Type B pancreatic cell (in vitro differentiated cells): ENCODE data around the gene CREG2. TPM values are rescaled to one million over a fixed set of nuclear protein-coding genes. Genes with fewer than 3 reads are reported as not detected.

Source experiments
- DNase-seq: peaks from one replicate; pipeline ENCODE4 v3.0.0; 2021; ENCODE audit warnings: mixed read lengths; ENCODE audit not compliant: unreplicated experiment; ENCODE audit errors: extremely low spot score
- H3K27ac Mint-ChIP-seq: 2 replicates; pipeline ENCODE4 v1.8.0; 2021; ENCODE audit warnings: mild to moderate bottlenecking, mixed read lengths
- H3K27me3 Mint-ChIP-seq: 2 replicates; pipeline ENCODE4 v1.8.0; 2021; ENCODE audit warnings: mixed read lengths
- H3K36me3 Mint-ChIP-seq: 2 replicates; pipeline ENCODE4 v1.8.0; 2021; ENCODE audit warnings: mixed read lengths
- H3K4me1 Mint-ChIP-seq: one replicate; pipeline ENCODE4 v1.8.0; 2021; ENCODE audit warnings: mixed read lengths; ENCODE audit not compliant: unreplicated experiment
- H3K4me3 Mint-ChIP-seq: 2 replicates; pipeline ENCODE4 v1.8.0; 2021; ENCODE audit warnings: mild to moderate bottlenecking, mixed read lengths
- H3K9me3 Mint-ChIP-seq: 2 replicates; pipeline ENCODE4 v1.8.0; 2021; ENCODE audit warnings: mixed read lengths
- total RNA-seq: library from RNA; stranded (reverse); gene quantifications from 2 replicates; pipeline ENCODE4 v1.2.1, GENCODE V29; 2021; ENCODE audit warnings: low replicate concordance
- TF ChIP-seq, protein P1 (sequence below): fragments of 200-600 bp; sonication (generic); conservative IDR thresholded peaks from 2 replicates; pipeline ENCODE4 v1.5.0; 2021; ENCODE audit warnings: antibody characterized with exemption, mild to moderate bottlenecking

Gene CREG2
- total RNA-seq, 1 donor from 2014 or later: 1.9 TPM

DNA sequence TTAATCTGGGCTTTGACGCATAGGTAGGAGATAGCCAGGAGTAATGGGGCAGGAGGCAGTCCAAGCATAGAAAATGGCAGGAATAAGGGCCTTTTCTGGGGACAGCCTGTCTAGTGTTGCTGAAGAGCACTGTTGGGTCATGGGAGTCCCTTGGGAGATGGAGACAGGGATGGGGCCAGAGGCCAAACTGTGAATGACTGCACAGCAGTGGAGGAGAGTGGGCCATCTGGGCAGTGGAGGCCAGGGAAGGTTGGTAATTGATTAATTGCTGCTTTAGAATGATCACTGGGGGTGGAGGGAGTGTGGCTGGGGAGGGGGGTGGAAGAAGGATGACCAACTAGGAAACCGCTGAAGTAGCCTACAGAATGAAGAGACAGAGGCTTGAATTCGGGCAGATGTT, 28.6 kb upstream of the CREG2 start:
- DNase-seq: no peak
- Mint-ChIP-seq H3K27ac (no peak overlapping the region), H3K27me3 (peaks cover 56% of the 10 kb centered on the region), H3K4me3 (no peak overlapping the region), H3K4me1 (peaks cover 7% of the 10 kb centered on the region), H3K9me3 (peaks cover 8% of the 10 kb centered on the region), H3K36me3 (no peaks in the 10 kb centered on the region)
- TF ChIP-seq, protein P1, sequence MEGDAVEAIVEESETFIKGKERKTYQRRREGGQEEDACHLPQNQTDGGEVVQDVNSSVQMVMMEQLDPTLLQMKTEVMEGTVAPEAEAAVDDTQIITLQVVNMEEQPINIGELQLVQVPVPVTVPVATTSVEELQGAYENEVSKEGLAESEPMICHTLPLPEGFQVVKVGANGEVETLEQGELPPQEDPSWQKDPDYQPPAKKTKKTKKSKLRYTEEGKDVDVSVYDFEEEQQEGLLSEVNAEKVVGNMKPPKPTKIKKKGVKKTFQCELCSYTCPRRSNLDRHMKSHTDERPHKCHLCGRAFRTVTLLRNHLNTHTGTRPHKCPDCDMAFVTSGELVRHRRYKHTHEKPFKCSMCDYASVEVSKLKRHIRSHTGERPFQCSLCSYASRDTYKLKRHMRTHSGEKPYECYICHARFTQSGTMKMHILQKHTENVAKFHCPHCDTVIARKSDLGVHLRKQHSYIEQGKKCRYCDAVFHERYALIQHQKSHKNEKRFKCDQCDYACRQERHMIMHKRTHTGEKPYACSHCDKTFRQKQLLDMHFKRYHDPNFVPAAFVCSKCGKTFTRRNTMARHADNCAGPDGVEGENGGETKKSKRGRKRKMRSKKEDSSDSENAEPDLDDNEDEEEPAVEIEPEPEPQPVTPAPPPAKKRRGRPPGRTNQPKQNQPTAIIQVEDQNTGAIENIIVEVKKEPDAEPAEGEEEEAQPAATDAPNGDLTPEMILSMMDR: no peak

DNA sequence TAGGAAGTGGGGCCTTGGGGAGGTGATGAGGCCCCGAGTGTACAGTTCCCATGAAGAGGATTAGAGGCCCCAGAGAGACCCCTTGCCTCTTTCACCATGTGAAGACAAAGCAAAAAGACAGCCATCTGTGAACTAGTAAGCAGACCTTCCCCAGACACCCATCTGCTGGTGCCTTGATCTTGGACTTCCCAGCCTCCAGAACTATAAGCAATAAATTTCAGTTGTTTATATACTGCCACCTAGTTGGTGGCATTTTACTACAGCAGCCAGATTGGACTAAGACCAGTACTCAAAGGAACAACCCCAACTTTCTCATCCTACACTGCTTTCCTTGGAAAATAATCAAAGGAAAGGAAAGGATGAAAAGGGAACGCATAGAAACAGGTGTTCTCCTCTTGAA, 27.9 kb upstream of the CREG2 start:
- Mint-ChIP-seq H3K4me3 (no peak overlapping the region), H3K4me1 (peaks cover 7% of the 10 kb centered on the region), H3K27me3 (peaks cover 57% of the 10 kb centered on the region), H3K27ac (no peak overlapping the region), H3K36me3 (no peaks in the 10 kb centered on the region), H3K9me3 (peaks cover 8% of the 10 kb centered on the region)
- no peak for DNase-seq
- TF ChIP-seq, protein P1: no peak

DNA sequence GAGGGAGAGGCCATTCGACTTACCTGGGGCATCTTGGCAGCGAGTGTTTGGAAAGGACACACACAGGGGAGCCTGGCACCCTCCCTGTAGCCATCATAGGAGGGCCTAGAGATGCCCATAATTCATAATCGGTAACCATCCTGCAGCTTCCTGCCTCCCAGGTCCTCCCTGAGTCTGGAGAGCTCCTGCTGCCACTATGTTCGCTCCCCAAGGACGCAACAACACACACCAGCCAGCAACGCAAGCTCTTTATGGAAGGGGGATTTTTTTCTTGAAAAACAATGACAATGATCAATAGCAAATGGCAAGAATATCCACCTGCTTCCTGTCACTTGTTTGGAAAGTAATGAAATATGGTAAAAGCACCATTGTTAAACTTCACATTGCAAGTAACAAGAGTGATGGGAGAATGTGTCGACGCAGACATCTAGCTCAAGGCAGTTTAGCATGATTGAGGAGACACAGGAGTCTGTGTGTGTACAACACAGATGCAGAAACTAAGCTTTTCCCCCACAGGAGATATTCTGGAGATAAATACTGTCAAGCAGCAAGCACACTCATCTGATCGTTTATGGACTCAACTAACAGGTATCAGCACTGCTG, 24.9 kb upstream of the CREG2 start:
- Mint-ChIP-seq H3K4me1 (peaks cover 7% of the 10 kb centered on the region), H3K9me3 (peaks cover 8% of the 10 kb centered on the region), H3K27ac (peak overlapping the region; percentile 85), H3K36me3 (no peaks in the 10 kb centered on the region), H3K27me3 (peaks cover 60% of the 10 kb centered on the region), H3K4me3 (peak overlapping the region; percentile 2)
- DNase-seq: no peak
- TF ChIP-seq, protein P1: no peak

DNA sequence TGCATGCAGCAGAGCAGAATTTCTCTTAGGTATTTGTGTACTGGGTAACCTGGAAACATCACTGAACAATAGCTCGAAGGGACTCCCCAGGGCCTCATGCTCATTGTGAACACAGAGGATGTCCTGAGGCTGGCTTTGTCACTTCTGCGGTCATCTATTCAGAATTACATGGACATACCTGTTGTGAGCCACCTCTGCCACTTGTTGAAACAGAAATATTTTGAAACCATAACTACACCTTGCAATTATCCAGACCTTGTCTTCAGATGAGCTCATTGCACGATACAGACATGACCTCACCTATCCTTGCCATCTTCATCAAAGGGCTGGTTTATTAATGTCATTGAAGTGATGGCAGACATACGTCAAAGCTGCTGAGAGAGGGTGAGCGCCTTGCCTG, 23.4 kb upstream of the CREG2 start:
- H3K27ac Mint-ChIP-seq: peak overlapping the region; percentile 85
- H3K27me3 Mint-ChIP-seq: peaks cover 66% of the 10 kb centered on the region

DNA sequence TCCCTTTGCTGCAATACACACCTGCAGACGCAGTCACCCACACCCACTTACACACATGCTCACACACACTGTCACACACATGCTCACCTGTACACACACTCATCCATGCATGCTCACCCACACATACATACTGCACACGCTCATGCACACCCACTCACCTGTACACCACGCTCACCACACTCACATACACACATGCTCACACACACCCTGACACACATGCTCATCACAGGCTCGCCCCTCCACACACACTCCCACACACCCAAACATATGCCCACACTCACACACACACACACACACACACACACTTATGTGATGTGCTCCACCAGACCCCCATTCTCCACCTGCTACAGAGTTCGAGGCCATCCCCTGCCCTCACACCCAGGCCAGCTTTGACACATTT, 22.8 kb upstream of the CREG2 start:
- Mint-ChIP-seq H3K4me1 (peaks cover 7% of the 10 kb centered on the region), H3K36me3 (no peaks in the 10 kb centered on the region), H3K27me3 (peaks cover 66% of the 10 kb centered on the region), H3K9me3 (peaks cover 6% of the 10 kb centered on the region), H3K27ac (peak overlapping the region; percentile 85), H3K4me3 (no peak overlapping the region)
- DNase-seq: no peak
- TF ChIP-seq, protein P1: no peak

More for the DNA sequence above, 23.4 kb upstream of the CREG2 start:
- H3K4me1 Mint-ChIP-seq: peaks cover 7% of the 10 kb centered on the region
- peak overlapping the region; percentile 23 for H3K4me3 Mint-ChIP-seq
- TF ChIP-seq, protein P1: no peak
- H3K36me3 Mint-ChIP-seq: no peaks in the 10 kb centered on the region
- H3K9me3 Mint-ChIP-seq: peaks cover 8% of the 10 kb centered on the region
- no peak for DNase-seq
